IPS DF 4.7 (cell line): ENCODE results near the gene RACK1.

Experiments used
- DNase-seq: peaks from one replicate; pipeline ENCODE4 v3.0.0-alpha.2; 2013; ENCODE audit warnings: low spot score; ENCODE audit errors: extremely low read depth

RACK1 gene

GRCh38 chr5:181234455-181235306, 9.0 kb downstream of the RACK1 start:
- no peak for DNase-seq

DNA sequence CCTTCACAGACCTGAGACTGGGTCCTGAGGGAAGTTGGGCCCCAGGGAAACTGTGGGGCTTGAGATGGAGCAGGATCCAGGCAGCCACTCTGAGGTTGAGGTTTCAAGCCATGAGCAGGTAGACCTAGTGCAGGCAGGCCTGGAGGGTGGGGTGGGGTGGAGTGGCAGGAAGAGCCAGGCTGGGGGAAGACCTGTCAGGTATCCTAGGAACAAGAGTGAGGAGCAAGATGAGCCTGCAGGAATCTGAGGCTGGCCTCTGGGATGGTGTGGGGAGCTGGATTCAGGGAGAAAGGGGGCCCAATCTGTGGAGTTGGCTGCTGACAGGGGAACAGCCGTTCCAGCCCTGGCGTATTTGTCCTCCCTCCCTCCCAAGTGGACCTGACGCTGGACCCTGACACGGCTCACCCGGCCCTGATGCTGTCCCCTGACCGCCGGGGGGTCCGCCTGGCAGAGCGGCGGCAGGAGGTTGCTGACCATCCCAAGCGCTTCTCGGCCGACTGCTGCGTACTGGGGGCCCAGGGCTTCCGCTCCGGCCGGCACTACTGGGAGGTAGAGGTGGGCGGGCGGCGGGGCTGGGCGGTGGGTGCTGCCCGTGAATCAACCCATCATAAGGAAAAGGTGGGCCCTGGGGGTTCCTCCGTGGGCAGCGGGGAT, 9.8 kb downstream of the RACK1 start:
- DNase-seq, result no peak

DNA sequence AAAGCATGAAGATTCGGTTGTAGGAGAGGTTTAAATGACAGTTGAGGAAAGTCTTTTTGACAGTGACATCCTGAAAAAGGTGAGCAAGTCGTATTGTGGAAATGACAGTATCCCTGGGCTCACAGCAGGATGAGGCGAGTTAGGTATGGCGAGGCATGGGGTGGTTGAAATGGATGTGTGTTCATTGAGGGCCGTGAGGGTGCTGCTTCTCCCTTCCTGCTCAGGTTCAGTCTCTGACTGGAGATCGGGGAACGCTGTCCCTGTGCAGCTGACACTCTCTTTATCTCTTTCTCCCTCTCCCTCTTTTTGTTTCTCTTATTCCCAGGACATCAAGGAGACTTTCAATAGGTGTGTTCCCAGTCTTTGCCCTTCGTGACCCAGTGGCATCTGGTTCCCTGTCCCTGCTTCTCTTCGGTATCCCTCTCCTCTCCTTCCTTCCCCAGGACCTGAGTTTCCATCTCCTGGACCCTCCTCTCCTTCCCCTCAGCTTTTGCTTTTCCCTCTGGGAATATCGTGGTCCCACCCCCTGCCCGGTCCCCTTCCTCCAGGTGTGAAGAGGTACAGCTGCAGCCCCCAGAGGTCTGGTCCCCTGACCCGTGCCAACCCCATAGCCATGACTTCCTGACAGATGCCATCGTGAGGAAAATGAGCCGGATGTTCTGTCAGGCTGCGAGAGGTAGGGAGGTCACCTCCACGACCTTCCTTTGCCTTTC, 10.5 kb downstream of the RACK1 start:
- DNase-seq, result no peak

DNA sequence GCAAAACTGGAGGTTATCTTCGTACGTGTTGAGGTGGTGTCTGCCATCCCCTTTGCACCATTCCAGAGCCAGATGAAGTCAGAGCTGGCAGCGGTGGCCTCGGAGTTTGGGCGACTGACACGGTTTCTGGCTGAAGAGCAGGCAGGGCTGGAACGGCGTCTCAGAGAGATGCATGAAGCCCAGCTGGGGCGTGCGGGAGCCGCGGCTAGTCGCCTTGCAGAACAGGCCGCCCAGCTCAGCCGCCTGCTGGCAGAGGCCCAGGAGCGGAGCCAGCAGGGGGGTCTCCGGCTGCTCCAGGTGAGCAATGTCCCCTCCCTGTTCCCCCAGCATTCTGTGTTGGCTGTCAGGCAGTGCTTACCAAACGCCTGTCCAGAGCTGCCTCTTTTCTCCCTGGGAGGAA, 11.1 kb downstream of the RACK1 start:
- no peak for DNase-seq

DNA sequence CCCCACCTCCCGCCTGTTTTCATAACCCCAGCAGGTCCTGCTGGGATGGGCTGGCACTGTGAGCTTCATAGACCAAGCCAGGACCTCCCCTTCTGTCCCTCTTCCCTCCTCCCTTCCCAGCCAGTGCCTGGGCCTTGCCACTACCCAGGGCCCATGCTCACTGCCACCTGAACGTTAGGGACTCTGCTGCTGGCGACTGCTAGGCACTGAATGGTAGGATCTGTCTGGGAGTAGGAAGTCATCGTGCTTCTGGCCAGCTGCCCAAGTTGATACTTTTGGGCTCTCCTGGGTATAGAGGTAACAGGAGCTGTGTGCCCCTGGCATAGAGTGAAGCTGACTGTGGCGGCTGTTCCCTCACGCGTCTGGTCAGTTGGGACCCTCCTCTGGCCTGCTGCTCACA, 12.3 kb downstream of the RACK1 start:
- DNase-seq, result no peak

GRCh38 chr5:181230551-181230950, 13.2 kb downstream of the RACK1 start:
- no peak for DNase-seq

- DNase-seq, result no peak
Measured at GRCh38 chr5:181229996-181230395, 13.7 kb downstream of the RACK1 start.

- DNase-seq, result no peak
Measured at GRCh38 chr5:181224390-181225229, 19.1 kb downstream of the RACK1 start.

GRCh38 chr5:181223729-181224389, 19.8 kb downstream of the RACK1 start:
- DNase-seq, result no peak

- no peak for DNase-seq
Measured at GRCh38 chr5:181223058-181223728, 20.5 kb downstream of the RACK1 start, which contains the start of gene TRIM41. TSS of gene TRIM41 (plus strand) at chr5:181223281. CDS start at chr5:181224000, 719 bp downstream.

DNA sequence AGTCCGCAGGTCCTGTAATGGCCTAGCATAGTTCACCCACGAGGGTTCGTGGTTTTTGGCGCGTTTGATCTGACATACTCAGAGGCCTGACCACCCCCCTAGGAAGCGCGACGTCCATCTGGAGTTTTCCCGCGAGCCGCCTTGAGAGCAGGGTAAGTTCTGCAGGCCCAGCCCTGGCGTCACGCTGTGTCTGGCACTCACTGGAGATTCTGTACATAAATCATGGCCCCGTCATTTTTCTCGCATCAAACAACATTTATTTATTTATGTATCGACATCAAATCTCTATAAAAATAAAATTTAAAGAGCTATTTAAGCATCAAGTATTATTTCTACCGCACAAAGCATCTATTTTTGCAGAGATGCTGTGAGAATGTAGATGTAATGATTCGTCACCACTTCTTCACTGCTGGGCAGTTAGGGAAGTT, 21.1 kb downstream of the RACK1 start:
- no peak for DNase-seq

GRCh38 chr5:181221792-181222629, 21.7 kb downstream of the RACK1 start:
- no peak for DNase-seq

GRCh38 chr5:181221105-181221791, 22.5 kb downstream of the RACK1 start:
- DNase-seq, result no peak

DNA sequence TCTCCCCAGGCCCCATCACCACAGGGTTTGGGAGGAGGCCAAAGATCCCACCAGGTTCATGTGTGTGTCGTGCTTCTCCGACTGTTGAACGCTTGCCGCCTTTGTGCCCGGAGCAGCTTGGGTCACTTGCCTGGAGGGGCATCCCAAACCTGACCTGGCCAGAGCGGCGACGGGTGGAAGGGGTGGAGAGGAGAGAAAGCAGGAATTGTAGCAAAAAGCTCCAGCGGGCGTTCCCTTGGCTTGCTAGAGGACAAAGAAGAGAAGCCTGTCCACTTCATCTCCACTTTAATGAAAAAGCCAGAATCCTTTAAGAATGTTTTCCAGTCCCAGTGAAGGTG, 23.6 kb downstream of the RACK1 start:
- DNase-seq, result no peak

DNA sequence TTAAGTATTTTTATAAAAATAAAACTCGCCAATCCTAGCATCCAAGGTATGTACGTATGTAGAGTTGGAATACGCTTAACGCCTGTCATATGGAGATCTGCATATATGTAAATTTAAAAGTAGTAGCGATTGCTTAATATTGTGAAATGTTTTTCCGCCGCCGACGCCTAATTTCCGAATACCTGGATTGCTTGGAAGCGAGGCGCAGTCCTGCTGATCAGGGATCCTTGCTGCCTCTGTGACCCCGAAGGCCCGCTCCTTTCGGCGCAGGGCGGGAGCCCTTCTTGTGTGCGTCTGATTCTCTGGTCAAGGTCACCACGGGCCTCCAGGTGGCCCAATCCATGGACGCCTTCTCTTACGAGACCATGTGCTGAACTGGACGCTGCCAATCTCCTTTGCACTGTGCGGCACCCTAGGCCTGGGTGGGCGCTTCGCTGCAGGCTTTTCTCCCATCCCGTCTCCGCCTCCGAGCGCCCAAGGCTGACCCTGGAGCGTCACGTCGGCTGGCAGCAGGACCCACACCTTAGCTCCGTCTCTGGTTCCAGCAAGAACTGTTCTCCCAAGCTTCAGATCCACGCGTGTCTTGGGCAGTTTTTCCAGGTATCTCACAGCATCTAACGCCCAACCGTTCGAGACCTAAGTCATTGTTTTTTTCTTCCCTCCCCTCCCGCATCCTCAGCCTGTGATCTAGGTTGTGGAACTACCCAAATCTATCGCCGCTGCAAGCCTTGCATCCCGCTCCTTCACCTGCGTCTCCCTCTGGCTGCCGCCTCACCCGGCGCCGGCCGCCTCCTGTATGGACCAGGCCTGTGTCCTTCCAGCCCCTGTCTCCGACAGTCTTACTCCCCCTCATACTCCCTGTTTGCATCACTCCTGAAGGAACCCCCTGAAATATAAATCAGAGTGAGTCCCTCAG, 24.2 kb downstream of the RACK1 start:
- no peak for DNase-seq

- no peak for DNase-seq
Measured at GRCh38 chr5:181218795-181219124, 24.9 kb downstream of the RACK1 start.

DNA sequence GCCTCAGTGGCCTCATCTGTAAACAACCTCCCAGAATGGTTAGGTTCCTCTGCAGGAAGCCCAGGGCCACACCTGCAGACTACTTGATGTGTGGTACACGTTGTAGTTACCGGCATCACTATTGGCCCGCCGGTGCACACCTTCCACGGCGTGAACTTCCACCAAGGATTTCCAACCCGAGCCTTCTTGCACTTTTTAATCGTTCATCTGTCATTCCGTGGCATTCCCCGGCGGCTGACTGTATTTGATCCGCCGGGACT, 26.0 kb downstream of the RACK1 start:
- DNase-seq, result no peak
